Body of pancreas (tissue), 4 donors: ENCODE results near the gene RHOT2. TPM values are rescaled to one million over a fixed set of nuclear protein-coding genes. Genes with fewer than 3 reads are reported as not detected.
"Not testable (repeated sequence)": the region's sequence is repeated elsewhere in the genome, so short reads cannot be mapped to it uniquely, and the experiment has no call there.

Experiments used
- ATAC-seq: fragments of 150-250 bp; one replicate; pipeline ENCODE4 v1.9.1; 2016
- DNase-seq, 4 donors: peaks; one replicate each; pipeline ENCODE4 v3.0.0-alpha.2; 2019
- H3K27ac ChIP-seq, 4 donors: fragments of 200-600 bp; sonication (generic); 1 replicate in 3 of 4; 2 replicates in 1 of 4; pipeline versions ENCODE4 v1.5.1 to v1.6.1; 2016 to 2019; ENCODE audit warnings: mild to moderate bottlenecking in 1 of 4, mixed read lengths in 1 of 4, moderate library complexity in 1 of 4
- H3K27me3 ChIP-seq, 2 donors: fragments of 200-600 bp; sonication (generic); one replicate each; pipeline ENCODE4 v1.6.0; 2016; ENCODE audit warnings: mild to moderate bottlenecking in 1 of 2
- H3K36me3 ChIP-seq, 2 donors: fragments of 200-600 bp; sonication (generic); replicated peaks in 1 of 2; 2 replicates each; pipeline ENCODE4 v1.5.1; 2016; ENCODE audit warnings: low read depth in 2 of 2; ENCODE audit not compliant: insufficient read depth in 1 of 2
- H3K4me1 ChIP-seq: fragments of 200-600 bp; sonication (generic); one replicate; pipeline ENCODE4 v1.6.0; 2016
- H3K4me3 ChIP-seq, 2 donors: fragments of 200-600 bp; sonication (generic); 1 replicate in 1 of 2; 2 replicates in 1 of 2; pipeline ENCODE4 v1.5.1; 2016 to 2019
- H3K9me3 ChIP-seq, 3 donors: fragments of 200-600 bp; sonication (generic); 1 replicate in 2 of 3; 2 replicates in 1 of 3; pipeline ENCODE4 v1.5.1; 2016
- CTCF ChIP-seq, 7 experiments: fragments of 450-650 bp in 4 of 7; fragments of 200-600 bp in 3 of 7; sonication (generic) in 3 of 7; IDR thresholded peaks; one replicate each; pipeline ENCODE4 v1.5.1; 2016 to 2019; ENCODE audit warnings: antibody characterized with exemption in 7 of 7
- POLR2A ChIP-seq, 3 donors: fragments of 450-650 bp; IDR thresholded peaks; one replicate each; pipeline ENCODE4 v1.6.1; 2016; ENCODE audit warnings: antibody characterized with exemption in 3 of 3, mild to moderate bottlenecking in 2 of 3
- WGBS, 2 donors: methylation state at CpG; one replicate each; pipeline ENCODE4 v1.1.5; 2017; 5-methylcytosine and 5-hydroxymethylcytosine counted together
- intact Hi-C: fragments of 100-400 bp; cut with DNase I; formaldehyde crosslinking; loops from one replicate; pipeline ENCODE4 v1.15.1; 2023
- total RNA-seq, 2 donors: library from RNA; depleted of rRNA; stranded (reverse); fragments of >200 nt; gene quantifications; one replicate each; pipeline ENCODE4 v1.1.0, GENCODE V29; 2016

RHOT2 gene
- total RNA-seq, 2 donors from 2014 or later: 65.6 to 89.0 TPM

- ATAC-seq (peak; percentile 36), DNase-seq (peak; percentile 76 to 83 (median 80))
- WGBS, 2 donors: 6 to 9% methylated on average over 16 to 24 of the region's 25 CpGs
- Histone ChIP-seq H3K27me3 (peaks cover 0 to 24% of the 10 kb centered on the region in 2 donors), H3K4me3 (no peak overlapping the region), H3K36me3 (no peaks in the 10 kb centered on the region), H3K4me1 (peaks cover 30% of the 10 kb centered on the region), H3K27ac (no peak overlapping the region), H3K9me3 (no peaks in the 10 kb centered on the region)
- TF ChIP-seq CTCF (IDR thresholded peaks at IDR 0.05) (peak; percentile 86 to 94 (median 89)), POLR2A (IDR thresholded peaks at IDR 0.05) (no peak)
- intact Hi-C loops: loop anchor here (5.0 kb wide), 1 partner anchor 341 kb away; no protein-coding TSS in a partner anchor
These were observed 43.8 kb downstream of the RHOT2 start for GRCh38 chr16:711548-712320.

- H3K36me3 ChIP-seq, H3K27ac ChIP-seq, H3K4me3 ChIP-seq, H3K9me3 ChIP-seq, ATAC-seq: not testable (repeated sequence)
- intact Hi-C loops: loop anchor here (5.0 kb wide), 1 partner anchor 340 kb away; no protein-coding TSS in a partner anchor
- DNase-seq: peak in 1 of 4 donors; percentile 41
- Histone ChIP-seq H3K4me1 (peaks cover 40% of the 10 kb centered on the region), H3K27me3 (peaks cover 0 to 24% of the 10 kb centered on the region in 2 donors)
- TF ChIP-seq CTCF (IDR thresholded peaks at IDR 0.05): peak in 2 of 7 experiments; percentile 13 to 21
- WGBS, 2 donors: 45% methylated on average over 4 to 13 of the region's 13 CpGs
These were observed 44.9 kb downstream of the RHOT2 start for GRCh38 chr16:712740-713250.

GRCh38 chr16:714079-714478 lies 46.1 kb downstream of the RHOT2 start:
- Histone ChIP-seq H3K9me3 (no peaks in the 10 kb centered on the region), H3K4me1 (peaks cover 52% of the 10 kb centered on the region), H3K4me3 (no peak overlapping the region), H3K27ac (no peak overlapping the region), H3K36me3 (no peaks in the 10 kb centered on the region), H3K27me3 (peaks cover 0 to 16% of the 10 kb centered on the region in 2 donors)
- no peak for DNase-seq
- 74 to 81% methylated on average over 2 to 11 of the region's 11 CpGs for WGBS, 2 donors
- no peak for ATAC-seq
- intact Hi-C loops: loop anchor here (5.0 kb wide), 1 partner anchor 338 kb away; no protein-coding TSS in a partner anchor
- TF ChIP-seq POLR2A (IDR thresholded peaks at IDR 0.05) (no peak), CTCF (IDR thresholded peaks at IDR 0.05) (no peak)

- DNase-seq (peak; percentile 92 to 95 (median 93)), ATAC-seq (peak; percentile 91)
- Histone ChIP-seq H3K27ac (peak within 1 kb of the TSS; percentile 16 to 73 (median 63)), H3K27me3 (peaks cover 0 to 15% of the 10 kb centered on the region in 2 donors), H3K36me3 (no peaks in the 10 kb centered on the region), H3K9me3 (no peaks in the 10 kb centered on the region), H3K4me1 (peaks cover 59% of the 10 kb centered on the region), H3K4me3 (peak within 1 kb of the TSS; percentile 25 to 43)
- 3 to 6% methylated on average over 5 to 55 of the region's 108 CpGs for WGBS, 2 donors
- intact Hi-C loops: loop anchor here (5.0 kb wide), 1 partner anchor 337 kb away; no protein-coding TSS in a partner anchor
- TF ChIP-seq POLR2A (IDR thresholded peaks at IDR 0.05): no peak
- TF ChIP-seq CTCF (IDR thresholded peaks at IDR 0.05): no peak
These were observed 46.9 kb downstream of the RHOT2 start, which contains the start of gene METRN for GRCh38 chr16:714558-715476. TSS of gene METRN (plus strand) at chr16:715118. CDS start at chr16:715290, 172 bp downstream.
